ENCODE results near the gene B4GALNT3.
A peak's percentile ranks its signal among the peaks of the same experiment; 100 is the strongest.

DNA sequence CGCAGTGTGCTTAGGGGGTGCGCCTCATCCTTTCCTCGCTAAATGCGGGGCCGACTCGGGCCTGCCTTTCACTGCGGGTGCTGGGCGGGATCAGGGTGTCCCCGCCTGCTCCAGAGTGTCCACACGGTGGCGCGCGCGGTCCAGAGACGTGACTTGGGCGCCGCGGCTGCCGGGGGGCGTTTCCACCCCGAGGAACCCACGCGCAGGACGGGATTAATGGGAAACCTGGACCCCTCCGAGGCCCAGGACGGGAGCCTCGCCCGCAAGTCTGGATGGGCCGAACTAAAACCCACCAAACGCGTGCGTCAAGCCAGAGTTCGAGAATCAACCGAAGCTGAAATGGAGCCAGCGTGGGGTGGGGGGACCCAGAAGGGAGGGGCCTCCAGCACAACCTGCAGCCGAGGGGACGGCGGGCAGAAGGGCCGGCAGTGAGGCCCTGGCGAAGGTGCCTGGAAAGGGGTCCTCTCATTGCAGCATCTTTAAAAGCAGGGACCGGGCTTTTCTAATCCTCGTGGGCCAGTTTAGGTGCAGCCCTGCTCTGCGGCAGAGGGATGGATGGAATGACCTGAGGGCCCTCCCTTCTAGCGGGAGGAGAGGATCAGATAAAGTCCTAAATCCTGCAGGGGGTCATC, 110.2 kb downstream of the B4GALNT3 start:
- TF ChIP-seq CTCF (IDR thresholded peaks at IDR 0.05) (peak; percentile 90 to 96 (median 96)), POLR2A (IDR thresholded peaks at IDR 0.05) (peak; percentile 21)

All from ovary (tissue), 3 donors.